ENCODE results near the gene GRM8.
"Not testable (repeated sequence)": the region's sequence is repeated elsewhere in the genome, so short reads cannot be mapped to it uniquely, and the experiment has no call there.

GRM8 gene

GRCh38 chr7:126702242-126703016 lies 550.3 kb downstream of the GRM8 start:
- DNase-seq = no peak

GRCh38 chr7:126700807-126701604 lies 551.7 kb downstream of the GRM8 start:
- peak; percentile 64 for DNase-seq

- DNase-seq = peak; percentile 41
These were observed 553.0 kb downstream of the GRM8 start for GRCh38 chr7:126699707-126700106.

GRCh38 chr7:126698909-126699308 lies 553.8 kb downstream of the GRM8 start:
- DNase-seq = no peak

- no peak for DNase-seq
These were observed 554.3 kb downstream of the GRM8 start for GRCh38 chr7:126698446-126698845.

- peak; percentile 93 for DNase-seq
These were observed 556.3 kb downstream of the GRM8 start for GRCh38 chr7:126696256-126697038.

GRCh38 chr7:126690848-126691751 lies 561.6 kb downstream of the GRM8 start:
- no peak for DNase-seq

GRCh38 chr7:126690104-126690503 lies 562.6 kb downstream of the GRM8 start:
- DNase-seq = no peak

- no peak for DNase-seq
These were observed 563.7 kb downstream of the GRM8 start for GRCh38 chr7:126689037-126689436.

- DNase-seq = no peak
These were observed 566.3 kb downstream of the GRM8 start for GRCh38 chr7:126686474-126686873.

- no peak for DNase-seq
These were observed 567.1 kb downstream of the GRM8 start for GRCh38 chr7:126685596-126685995.

- DNase-seq = no peak
These were observed 567.6 kb downstream of the GRM8 start for GRCh38 chr7:126685018-126685573.

GRCh38 chr7:126682176-126682575 lies 570.6 kb downstream of the GRM8 start:
- no peak for DNase-seq

GRCh38 chr7:126668762-126669161 lies 584.0 kb downstream of the GRM8 start:
- DNase-seq = not testable (repeated sequence)

- DNase-seq = no peak
These were observed 584.4 kb downstream of the GRM8 start for GRCh38 chr7:126668367-126668752.

GRCh38 chr7:126667742-126668366 lies 584.9 kb downstream of the GRM8 start:
- no peak for DNase-seq

GRCh38 chr7:126662856-126663255 lies 589.9 kb downstream of the GRM8 start:
- no peak for DNase-seq

- DNase-seq = no peak
These were observed 593.6 kb downstream of the GRM8 start for GRCh38 chr7:126659124-126659523.

GRCh38 chr7:126658684-126659083 lies 594.1 kb downstream of the GRM8 start:
- no peak for DNase-seq

- no peak for DNase-seq
These were observed 595.0 kb downstream of the GRM8 start for GRCh38 chr7:126657599-126658358.

- no peak for DNase-seq
These were observed 595.6 kb downstream of the GRM8 start for GRCh38 chr7:126657137-126657536.
